NCI-H2196 (cell line): ENCODE results near the gene GRIP2.
"Not testable (repeated sequence)": the region's sequence is repeated elsewhere in the genome, so short reads cannot be mapped to it uniquely, and the experiment has no call there.

ENCODE experiments used
- DNase-seq: peaks from one replicate; lab custom pipeline; 2025; ENCODE audit not compliant: unreplicated experiment; lab: John Stamatoyannopoulos, UW

The GRIP2 gene

GRCh38 chr3:14522768-14523167 is 17.4 kb downstream of the GRIP2 start:
- DNase-seq: no peak

GRCh38 chr3:14522129-14522691 is 17.9 kb downstream of the GRIP2 start:
- no peak for DNase-seq

- DNase-seq: no peak
These were observed 18.5 kb downstream of the GRIP2 start for GRCh38 chr3:14521611-14522010.

DNA sequence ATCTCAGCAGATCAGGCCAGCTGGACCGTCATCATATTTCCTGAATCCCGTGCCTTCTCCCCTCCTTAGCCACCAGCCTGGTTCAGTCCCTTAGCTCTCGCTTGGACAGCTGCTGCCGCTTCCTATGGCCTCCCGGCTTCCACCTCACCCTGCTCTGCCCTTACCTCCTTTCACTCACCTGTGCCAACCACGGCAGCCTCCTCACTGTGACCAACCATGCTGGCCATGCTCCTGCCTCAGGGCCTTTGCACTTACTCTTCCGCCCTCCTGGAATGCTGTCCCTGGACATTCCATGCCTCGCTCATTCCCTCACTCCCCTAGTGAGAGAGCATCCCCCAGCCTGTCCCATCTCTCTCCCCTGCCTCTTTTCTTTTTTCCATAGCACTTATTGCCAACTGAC is 19.2 kb downstream of the GRIP2 start:
- no peak for DNase-seq

DNA sequence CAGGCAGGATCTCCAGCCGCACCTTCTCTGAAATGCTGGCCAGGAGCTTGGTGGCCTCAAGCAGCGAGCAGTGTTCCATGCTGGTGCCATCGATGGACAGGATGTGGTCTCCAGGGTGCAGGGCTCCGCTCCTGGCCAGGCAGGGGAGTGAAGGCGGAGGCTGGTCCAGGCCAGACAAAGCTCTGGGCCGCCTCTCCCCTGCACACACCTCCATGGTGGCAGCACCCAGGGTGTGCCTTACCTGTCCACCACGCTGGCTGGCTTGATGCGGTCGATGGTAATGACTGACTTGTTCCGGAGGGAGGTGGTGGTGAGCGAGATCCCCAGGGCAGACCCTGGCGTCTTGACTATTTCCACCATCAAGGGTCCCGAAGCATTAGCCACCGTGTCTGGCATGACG is 20.0 kb downstream of the GRIP2 start:
- no peak for DNase-seq

DNA sequence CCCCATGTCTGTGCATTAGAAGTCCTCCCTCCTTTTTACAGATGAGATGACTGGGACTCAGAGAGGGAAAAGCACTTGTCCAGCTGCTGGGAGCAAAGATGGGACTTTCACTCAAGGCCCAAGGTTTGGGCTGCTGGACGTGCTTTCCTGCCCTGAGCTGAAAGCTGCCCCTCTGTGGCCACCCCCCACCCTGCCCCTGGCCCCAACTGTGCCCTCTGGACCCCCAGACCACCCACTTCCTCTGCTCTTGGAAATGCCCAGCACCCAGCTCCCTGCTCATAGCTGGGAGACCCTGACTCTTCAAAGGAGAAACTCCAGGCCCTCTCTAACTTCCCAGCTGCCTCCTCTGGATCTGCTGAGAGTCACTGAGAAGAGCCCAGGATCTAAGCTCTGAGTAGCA is 20.7 kb downstream of the GRIP2 start:
- DNase-seq: no peak

GRCh38 chr3:14518893-14519292 is 21.2 kb downstream of the GRIP2 start:
- no peak for DNase-seq

GRCh38 chr3:14518432-14518802 is 21.7 kb downstream of the GRIP2 start:
- DNase-seq: no peak

DNA sequence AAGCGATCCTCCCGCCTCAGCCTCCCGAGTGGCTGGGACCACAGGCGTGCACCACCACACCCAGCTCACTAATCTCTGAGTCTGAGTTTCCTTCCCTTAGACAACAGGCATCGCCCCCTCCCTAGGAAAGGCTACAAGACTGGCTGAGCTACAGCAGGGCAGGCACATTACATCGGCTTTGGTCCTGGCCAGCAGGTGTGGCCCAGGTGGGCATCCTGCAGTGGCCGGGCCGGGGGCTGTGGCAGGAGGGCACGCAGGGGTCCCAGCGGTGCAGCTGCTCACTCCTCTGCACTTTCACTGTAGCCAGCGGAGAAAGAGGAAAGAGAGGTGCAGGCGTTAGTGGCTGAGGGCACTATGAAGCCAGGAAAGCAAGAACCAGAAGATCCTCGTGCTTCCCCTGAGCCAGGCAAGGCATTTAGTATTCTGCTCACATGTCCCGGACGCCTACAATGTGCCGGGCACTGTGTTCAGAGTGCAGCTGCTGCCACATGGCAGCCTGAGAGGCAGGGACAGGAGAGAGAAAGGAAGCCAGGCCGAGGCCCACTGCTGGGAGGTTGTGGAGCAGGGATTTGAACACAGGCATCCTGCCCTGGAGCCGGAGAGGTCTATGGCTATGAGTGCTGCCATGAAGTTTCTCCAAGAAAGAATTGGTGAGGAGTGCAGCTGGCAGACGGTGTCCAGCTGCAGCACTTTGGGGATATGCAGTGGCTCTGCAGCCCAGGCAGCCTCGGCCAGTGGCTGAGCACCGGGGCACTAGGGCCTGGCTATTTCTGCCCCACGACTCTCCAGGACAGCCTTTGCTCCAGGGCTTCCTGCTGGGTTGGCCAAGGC is 22.3 kb downstream of the GRIP2 start:
- no peak for DNase-seq

- no peak for DNase-seq
These were observed 23.3 kb downstream of the GRIP2 start for GRCh38 chr3:14516738-14517345.

DNA sequence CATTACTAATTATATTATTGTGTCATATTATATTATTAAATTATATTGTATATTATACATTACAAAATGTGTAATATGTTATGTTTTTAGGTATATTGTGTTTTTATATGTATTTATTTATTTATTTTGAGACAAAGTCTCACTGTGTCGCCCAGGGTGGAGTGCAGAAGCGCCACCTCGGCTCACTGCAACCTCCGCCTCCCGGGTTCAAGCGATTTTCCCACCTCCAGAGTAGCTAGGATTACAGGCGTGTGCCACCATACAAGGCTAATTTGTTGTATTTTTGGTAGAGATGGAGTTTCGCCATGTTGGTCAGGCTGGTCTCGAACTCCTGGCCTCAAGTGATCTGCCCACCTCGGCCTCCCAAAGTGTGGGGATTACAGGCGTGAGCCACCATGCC is 24.6 kb downstream of the GRIP2 start:
- not testable (repeated sequence) for DNase-seq

- no peak for DNase-seq
These were observed 25.8 kb downstream of the GRIP2 start for GRCh38 chr3:14514323-14514720.

DNA sequence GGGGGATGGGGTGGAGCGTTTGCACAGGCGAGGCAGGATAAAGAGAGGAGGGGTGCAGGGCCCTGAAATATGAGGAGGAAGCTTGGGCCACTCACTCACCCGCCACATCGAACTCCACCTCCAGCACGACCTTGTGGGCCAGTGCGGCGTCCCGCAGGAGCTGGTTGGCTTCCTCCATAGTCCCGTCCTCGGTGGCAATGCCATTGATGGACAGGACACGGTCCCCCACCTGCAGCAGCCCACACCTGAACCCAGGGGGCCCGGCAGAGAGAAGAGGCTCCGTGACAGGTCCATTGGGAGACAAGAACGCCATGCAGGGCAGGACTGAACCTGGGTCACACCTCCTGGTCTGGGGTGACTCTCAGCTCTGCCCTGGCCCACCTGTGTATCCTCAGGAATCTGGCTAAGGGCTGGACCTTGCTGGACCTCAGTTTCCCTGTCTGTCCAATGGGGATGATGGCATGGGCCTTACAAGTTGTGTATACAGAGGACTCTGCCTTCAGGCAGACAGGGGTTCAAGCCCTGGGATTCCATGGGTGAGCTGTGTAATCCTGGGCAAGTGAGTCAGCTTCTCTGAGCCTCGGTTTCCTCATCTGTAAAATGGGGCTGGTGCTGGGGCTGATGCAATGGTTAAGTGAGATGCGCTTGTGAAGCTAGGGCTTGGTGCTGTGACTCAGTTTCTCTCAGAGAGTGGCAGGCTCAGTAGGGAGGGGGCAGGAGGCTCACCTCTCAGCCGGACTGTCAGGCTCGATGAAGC is 26.4 kb downstream of the GRIP2 start:
- no peak for DNase-seq

- no peak for DNase-seq
These were observed 27.2 kb downstream of the GRIP2 start for GRCh38 chr3:14512942-14513327.

- no peak for DNase-seq
These were observed 27.7 kb downstream of the GRIP2 start for GRCh38 chr3:14512281-14512941.

DNA sequence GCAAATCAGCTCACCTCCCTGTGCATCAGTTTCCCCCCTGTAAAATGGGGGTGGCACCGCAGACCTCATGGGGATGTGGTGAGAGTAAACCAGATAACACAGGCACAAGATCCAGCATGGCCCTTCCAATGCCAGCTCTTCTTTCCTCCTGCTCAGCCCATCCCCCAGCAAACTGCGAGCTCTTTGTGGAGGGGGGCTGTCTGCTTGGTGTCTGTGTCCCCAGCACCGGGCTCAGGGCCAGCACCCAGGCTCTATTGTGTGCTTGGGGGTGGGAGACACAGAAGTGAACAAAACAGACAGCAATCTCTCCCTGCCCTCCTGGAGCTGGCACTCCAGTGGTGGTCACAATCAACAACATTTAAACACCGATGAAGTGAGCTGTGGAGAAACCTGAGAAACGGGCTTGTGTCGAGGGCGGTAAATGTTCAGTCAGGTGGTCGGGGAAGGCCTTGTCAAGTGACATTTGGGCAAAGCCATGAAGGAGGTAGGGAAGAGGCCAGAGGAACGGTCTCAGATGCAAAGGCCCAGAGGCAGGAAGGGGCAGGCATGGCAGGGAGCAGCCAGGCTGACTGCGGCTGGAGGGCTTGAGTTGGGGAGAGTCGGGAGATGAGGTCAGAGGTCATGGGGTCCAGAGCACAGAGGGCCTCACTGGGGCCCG is 28.4 kb downstream of the GRIP2 start:
- DNase-seq: no peak

DNA sequence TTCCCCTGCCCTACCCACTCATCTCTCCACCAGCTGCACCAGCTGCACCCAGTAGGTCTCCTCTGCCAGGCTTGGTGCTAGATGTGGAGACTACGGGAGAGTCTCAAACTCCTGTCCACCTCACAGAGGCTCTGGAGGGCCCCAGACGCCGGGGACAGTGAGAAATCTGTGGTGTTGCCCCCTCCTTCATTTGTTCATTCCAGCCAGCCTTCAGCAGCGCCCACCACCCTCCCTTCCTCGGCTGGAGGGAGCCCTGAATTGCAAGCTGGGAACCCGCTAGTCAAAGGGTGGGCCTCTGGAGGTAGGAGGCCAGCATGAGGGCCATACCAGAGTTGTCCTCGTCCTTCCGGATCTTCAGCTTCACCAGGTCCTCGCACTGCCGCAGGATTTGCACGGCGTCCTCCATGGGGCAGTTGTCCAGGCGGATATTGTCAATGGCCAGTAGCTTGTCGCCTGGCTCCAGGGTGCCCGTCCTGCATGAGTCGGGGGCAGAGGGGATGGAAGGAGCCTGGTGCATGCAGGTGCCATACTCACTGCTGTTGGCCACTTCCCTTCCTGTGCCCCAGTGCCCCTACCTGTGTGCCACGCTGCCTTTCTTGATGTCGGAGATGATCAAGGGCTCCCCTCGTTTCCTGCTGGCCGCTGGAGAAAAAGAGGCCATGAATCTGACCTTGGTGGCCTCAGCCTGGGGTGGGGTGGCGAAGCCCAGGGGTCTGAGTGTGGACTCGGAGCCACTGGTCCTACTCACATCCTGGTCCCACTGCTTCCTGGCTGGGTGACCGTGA is 29.1 kb downstream of the GRIP2 start:
- DNase-seq: no peak

GRCh38 chr3:14509796-14510100 is 30.4 kb downstream of the GRIP2 start:
- no peak for DNase-seq

DNA sequence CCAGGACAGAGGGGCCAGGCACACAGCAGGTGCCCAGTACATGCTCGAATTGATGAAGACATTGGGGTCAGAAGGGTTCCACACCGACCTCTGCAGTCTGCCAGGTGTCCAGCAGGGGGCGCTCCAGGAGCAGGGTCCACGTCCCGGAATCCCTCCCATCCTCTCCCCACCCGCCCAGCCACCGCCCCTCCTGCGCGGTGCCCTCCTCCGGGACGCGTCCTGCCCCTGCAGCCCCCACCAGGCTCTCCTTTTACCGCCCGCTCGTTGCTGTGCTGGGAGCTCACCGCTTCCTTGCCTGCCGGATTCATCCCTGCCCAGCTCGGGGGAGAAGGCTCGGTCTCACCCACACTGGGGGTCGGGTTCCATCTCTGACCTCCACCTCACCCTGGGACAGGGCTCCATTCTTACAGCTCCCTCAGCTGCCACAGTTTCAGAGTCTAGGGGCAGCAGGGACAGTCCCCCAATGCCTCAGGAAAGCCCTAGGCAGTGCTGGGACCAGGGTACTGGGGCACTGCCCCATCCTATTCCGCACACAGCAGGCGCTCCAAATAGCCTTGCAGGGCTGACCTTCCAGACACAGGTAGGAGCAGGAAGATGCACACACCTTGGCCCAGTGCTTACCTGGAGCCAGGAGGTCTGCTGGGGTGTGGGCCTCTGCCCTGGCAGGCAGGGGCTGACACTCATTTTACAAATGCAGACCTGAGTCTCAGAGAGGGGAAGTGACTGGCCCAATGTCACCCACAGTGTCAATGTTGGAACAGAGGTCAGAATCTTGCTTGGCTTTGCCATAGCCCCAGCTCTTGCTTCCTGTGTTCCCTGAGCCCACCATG is 31.0 kb downstream of the GRIP2 start:
- DNase-seq: peak; percentile 44
